Measurements from ENCODE around the gene NR4A1.

DNA sequence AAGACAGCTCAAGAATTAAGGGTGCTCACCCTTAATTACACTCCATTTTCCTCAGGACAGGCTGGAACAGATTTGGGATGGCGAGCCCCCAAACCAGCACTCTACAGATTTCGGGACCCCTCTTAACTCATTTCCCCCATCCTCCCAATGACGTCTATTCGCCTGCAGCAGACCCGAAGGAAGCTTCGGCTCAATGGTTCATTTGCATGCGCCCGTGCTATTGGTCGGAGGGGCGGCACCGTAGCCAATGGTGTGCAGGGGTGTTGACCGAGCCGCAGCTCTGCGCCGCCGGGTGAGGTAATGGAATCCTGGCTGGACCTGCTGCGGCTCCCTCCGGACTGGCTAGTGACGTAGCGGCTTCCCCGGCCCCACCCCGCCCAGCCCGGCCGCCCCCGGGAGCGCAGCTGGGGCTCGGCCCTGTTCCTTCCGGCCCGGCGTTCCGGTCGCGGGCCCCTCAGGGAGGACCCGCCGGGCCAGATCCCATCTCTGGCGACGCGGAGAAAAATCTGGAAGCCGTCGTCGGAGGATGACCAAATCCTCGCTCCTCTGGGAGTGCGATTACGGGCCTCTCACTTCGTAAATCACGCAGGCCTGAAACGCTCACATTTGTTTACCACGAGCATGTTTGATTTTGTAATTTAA lies 18.3 kb upstream of the NR4A1 start:
- TF ChIP-seq YY1 (IDR thresholded peaks at IDR 0.05; ENCODE audit: low read depth) (peak; percentile 44; the same call in 1 of the 2 replicates), EP300 (IDR thresholded peaks at IDR 0.05; ENCODE audit: borderline replicate concordance) (peak; percentile 73), FOXM1 (IDR thresholded peaks at IDR 0.05; ENCODE audit: borderline replicate concordance, low read depth) (0 out of 2 replicates have a peak, but pooled peaks have one; percentile 36), TAF1 (IDR thresholded peaks at IDR 0.05; ENCODE audit: low read depth) (no peak; the same call in 1 of the 2 replicates), CREB1 (IDR thresholded peaks at IDR 0.05; ENCODE audit: low read depth) (peak; percentile 88)
- TF ChIP-seq, protein P1, sequence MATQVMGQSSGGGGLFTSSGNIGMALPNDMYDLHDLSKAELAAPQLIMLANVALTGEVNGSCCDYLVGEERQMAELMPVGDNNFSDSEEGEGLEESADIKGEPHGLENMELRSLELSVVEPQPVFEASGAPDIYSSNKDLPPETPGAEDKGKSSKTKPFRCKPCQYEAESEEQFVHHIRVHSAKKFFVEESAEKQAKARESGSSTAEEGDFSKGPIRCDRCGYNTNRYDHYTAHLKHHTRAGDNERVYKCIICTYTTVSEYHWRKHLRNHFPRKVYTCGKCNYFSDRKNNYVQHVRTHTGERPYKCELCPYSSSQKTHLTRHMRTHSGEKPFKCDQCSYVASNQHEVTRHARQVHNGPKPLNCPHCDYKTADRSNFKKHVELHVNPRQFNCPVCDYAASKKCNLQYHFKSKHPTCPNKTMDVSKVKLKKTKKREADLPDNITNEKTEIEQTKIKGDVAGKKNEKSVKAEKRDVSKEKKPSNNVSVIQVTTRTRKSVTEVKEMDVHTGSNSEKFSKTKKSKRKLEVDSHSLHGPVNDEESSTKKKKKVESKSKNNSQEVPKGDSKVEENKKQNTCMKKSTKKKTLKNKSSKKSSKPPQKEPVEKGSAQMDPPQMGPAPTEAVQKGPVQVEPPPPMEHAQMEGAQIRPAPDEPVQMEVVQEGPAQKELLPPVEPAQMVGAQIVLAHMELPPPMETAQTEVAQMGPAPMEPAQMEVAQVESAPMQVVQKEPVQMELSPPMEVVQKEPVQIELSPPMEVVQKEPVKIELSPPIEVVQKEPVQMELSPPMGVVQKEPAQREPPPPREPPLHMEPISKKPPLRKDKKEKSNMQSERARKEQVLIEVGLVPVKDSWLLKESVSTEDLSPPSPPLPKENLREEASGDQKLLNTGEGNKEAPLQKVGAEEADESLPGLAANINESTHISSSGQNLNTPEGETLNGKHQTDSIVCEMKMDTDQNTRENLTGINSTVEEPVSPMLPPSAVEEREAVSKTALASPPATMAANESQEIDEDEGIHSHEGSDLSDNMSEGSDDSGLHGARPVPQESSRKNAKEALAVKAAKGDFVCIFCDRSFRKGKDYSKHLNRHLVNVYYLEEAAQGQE (IDR thresholded peaks at IDR 0.05; ENCODE audit: low read depth), result no peak
